Dermis lymphatic vessel endothelial cell (primary cell): ENCODE measurements around the gene METAP2. TPM values are rescaled to one million over a fixed set of nuclear protein-coding genes. Genes with fewer than 3 reads are reported as not detected.

Source experiments
- total RNA-seq: library from RNA; depleted of rRNA; stranded (reverse); fragments of >200 nt; gene quantifications from 2 replicates; pipeline ENCODE4 v1.2.1, GENCODE V29; 2014

The METAP2 gene
- 50.8 and 90.5 TPM in 2 replicates for total RNA-seq

GRCh38 chr12:95473884-95474659 is at the start of gene METAP2:
METAP2 (plus strand) TSS chr12:95474152; CDS start chr12:95474180, 28 bp downstream.

GRCh38 chr12:95551305-95551704 is 77.4 kb downstream of the METAP2 start, which contains the start of gene USP44:
USP44 (minus strand) TSS chr12:95551476; CDS start chr12:95534256, 17,220 bp downstream.

Other genes starting within 250 kb of the METAP2 start
- 2.7 and 3.3 TPM in 2 replicates for gene USP44, start 77.3 kb downstream of the METAP2 start, total RNA-seq